H1 (cell line): ENCODE results near the gene TIMM23.

ENCODE experiments used
- CEBPB ChIP-seq: IDR thresholded peaks from 2 replicates; pipeline ENCODE4 v1.6.1; 2012; ENCODE audit warnings: low read depth, low read length
- CHD2 ChIP-seq: IDR thresholded peaks from 2 replicates; pipeline ENCODE4 v1.6.1; 2012; ENCODE audit warnings: low read length, improper control_type of control experiment
- CTCF ChIP-seq, 3 experiments: IDR thresholded peaks; 1 replicate in 2 of 3; 2 replicates in 1 of 3; pipeline versions ENCODE4 v1.5.1 to v1.6.1; 2011; ENCODE audit warnings: low read length in 3 of 3, mild to moderate bottlenecking in 3 of 3, inconsistent platforms in 2 of 3, low read depth in 1 of 3, moderate library complexity in 1 of 3; ENCODE audit not compliant: insufficient read depth in 1 of 3; ENCODE audit errors: control extremely low read depth in 1 of 3
- EP300 ChIP-seq, 2 experiments: IDR thresholded peaks; 1 replicate in 1 of 2; 2 replicates in 1 of 2; pipeline ENCODE4 v1.6.1; 2011 to 2012; ENCODE audit warnings: low read depth in 2 of 2, low read length in 2 of 2, mild to moderate bottlenecking in 2 of 2, borderline replicate concordance in 1 of 2, inconsistent platforms in 1 of 2, moderate library complexity in 1 of 2
- MAX ChIP-seq: IDR thresholded peaks from 2 replicates; pipeline ENCODE4 v1.6.1; 2012; ENCODE audit warnings: inconsistent platforms
- POLR2A ChIP-seq, 2 experiments: IDR thresholded peaks; 1 replicate in 1 of 2; 2 replicates in 1 of 2; pipeline ENCODE4 v1.6.1; 2011; ENCODE audit warnings: low read depth in 2 of 2, low read length in 2 of 2, mild to moderate bottlenecking in 2 of 2; ENCODE audit errors: control extremely low read depth in 1 of 2
- POLR2AphosphoS5 ChIP-seq: IDR thresholded peaks from 2 replicates; pipeline ENCODE4 v1.6.1; 2011; ENCODE audit warnings: low read depth, low read length
- RAD21 ChIP-seq, 2 experiments: IDR thresholded peaks in 1 of 2; conservative IDR thresholded peaks in 1 of 2; 2 replicates each; pipeline ENCODE4 v1.6.1; 2011; ENCODE audit warnings: low read depth in 2 of 2, low read length in 2 of 2, improper control_type of control experiment in 1 of 2, inconsistent platforms in 1 of 2, mild to moderate bottlenecking in 1 of 2, moderate library complexity in 1 of 2
- RXRA ChIP-seq: IDR thresholded peaks from 2 replicates; pipeline ENCODE4 v1.6.1; 2011; ENCODE audit warnings: low read depth, mild to moderate bottlenecking, low read length, moderate library complexity; ENCODE audit not compliant: insufficient read depth
- SP1 ChIP-seq: IDR thresholded peaks from 2 replicates; pipeline ENCODE4 v1.6.1; 2011; ENCODE audit warnings: low read depth, low read length
- TAF1 ChIP-seq: IDR thresholded peaks from 2 replicates; pipeline ENCODE4 v1.6.1; 2011; ENCODE audit warnings: mild to moderate bottlenecking, low read depth, low read length
- YY1 ChIP-seq: IDR thresholded peaks from 2 replicates; pipeline ENCODE4 v1.6.1; 2011; ENCODE audit warnings: low read depth, mild to moderate bottlenecking, low read length
- TF ChIP-seq, protein P1 (sequence below): IDR thresholded peaks from 2 replicates; pipeline ENCODE4 v1.6.1; 2012; ENCODE audit warnings: low read length, inconsistent platforms

DNA sequence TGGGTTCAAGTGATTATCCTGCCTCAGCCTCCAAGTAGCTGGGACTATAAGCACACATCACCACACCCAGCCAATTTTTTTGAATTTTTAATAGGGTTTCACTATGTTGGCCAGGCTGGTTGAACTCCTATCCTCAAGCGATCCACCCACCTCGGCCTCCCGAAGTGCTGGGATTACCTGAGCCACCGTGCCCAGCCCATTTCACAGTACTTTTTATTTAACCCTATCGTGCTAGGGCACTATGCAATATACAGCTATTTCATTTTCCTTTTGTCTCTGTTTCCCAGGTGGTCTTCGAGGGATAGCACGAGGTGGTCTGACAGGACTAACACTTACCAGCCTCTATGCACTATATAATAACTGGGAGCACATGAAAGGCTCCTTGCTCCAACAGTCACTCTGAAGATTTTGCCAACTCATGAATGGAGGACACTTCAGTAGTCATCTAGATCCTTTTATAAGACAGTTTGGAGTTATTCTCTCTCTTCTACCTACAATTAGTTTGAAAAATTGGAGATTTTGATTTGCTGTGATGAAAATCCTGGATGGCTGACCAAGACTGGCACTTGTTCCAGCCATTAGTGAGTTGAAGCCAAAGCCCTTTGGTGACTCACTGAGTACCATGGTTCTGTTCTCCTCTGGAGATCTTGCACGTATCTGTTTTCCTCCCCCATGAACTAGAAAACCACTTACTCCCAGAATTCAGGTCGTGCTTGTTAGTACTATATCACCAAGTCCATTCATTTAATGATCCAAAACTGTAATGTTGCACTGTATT lies 30.8 kb downstream of the TIMM23 start:
- TF ChIP-seq EP300 (IDR thresholded peaks at IDR 0.05; ENCODE audit: borderline replicate concordance in 1 of 2, low read depth in 2 of 2, low read length in 2 of 2) (no peak), POLR2A (IDR thresholded peaks at IDR 0.05; ENCODE audit: control extremely low read depth in 1 of 2, low read depth in 2 of 2, low read length in 2 of 2) (no peak), CTCF (IDR thresholded peaks at IDR 0.05; ENCODE audit: control extremely low read depth in 1 of 3, insufficient read depth in 1 of 3, low read depth in 1 of 3, low read length in 3 of 3) (no peak), MAX (no peak), POLR2AphosphoS5 (no peak), SP1 (no peak), TAF1 (no peak), CEBPB (no peak), RAD21 (IDR thresholded peaks at IDR 0.05 in 1 of 2, conservative IDR thresholded peaks at IDR 0.05 in 1 of 2; ENCODE audit: low read depth in 2 of 2, low read length in 2 of 2) (no peak), CHD2 (no peak), RXRA (no peak), YY1 (no peak)
- TF ChIP-seq, protein P1, sequence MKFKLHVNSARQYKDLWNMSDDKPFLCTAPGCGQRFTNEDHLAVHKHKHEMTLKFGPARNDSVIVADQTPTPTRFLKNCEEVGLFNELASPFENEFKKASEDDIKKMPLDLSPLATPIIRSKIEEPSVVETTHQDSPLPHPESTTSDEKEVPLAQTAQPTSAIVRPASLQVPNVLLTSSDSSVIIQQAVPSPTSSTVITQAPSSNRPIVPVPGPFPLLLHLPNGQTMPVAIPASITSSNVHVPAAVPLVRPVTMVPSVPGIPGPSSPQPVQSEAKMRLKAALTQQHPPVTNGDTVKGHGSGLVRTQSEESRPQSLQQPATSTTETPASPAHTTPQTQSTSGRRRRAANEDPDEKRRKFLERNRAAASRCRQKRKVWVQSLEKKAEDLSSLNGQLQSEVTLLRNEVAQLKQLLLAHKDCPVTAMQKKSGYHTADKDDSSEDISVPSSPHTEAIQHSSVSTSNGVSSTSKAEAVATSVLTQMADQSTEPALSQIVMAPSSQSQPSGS = no peak
